Measurements from ENCODE around the gene ZNF212. TPM values are rescaled to one million over a fixed set of nuclear protein-coding genes. Genes with fewer than 3 reads are reported as not detected.

ZNF212 gene
- total and polyA plus RNA-seq, 9 of the 15 experiments (the other 6 are each of a cell fraction or from before 2014, with no cell fraction given) = 1.8 to 21.4 (median 7.2) TPM

DNA sequence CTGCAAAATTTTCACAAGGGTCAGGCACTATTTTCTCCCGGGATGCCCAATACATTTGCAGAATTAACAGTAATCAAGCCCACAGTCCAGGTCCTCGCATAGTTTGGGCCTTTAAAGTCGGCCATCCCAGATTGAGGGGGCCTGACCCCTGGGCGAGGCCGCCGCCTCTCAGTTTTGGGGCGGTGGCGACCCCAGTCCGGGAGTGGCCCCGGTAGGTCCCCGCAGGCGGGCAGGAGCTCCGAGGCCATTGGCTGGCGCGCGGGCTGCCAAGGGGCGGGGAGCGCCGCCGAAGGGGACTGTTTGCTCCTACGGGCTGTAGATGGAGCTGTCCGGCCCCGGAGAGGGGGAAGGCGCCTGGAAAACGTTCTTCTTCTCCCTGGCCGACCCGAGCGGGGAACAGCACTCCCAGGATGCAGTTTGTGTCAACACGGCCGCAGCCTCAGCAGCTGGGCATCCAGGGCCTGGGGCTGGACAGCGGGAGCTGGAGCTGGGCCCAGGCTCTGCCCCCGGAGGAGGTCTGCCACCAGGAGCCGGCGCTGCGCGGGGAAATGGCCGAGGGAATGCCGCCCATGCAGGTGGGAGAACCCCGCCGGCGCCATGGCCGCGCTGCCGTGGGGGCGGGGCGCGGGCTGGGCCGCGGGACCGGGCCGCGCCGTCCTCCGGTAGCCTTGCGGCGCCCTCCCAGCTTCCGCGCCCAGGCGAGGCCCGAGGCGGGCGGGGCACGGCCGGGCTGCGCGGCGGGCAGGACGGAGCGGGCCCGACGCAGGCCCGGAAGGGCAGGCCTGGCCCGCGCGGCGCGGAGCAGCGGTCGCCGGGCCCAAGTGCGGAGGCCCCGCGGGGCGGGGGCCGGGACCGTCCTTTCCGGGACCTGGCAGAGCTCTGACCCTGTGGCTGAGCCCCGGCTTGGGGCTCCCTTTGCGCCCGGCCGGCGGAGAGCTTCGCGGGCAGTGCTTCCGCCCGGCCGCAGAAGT is 44.0 kb upstream of the ZNF212 start, which contains the start of gene ZNF282 (continued):
- TF ChIP-seq, protein P1, sequence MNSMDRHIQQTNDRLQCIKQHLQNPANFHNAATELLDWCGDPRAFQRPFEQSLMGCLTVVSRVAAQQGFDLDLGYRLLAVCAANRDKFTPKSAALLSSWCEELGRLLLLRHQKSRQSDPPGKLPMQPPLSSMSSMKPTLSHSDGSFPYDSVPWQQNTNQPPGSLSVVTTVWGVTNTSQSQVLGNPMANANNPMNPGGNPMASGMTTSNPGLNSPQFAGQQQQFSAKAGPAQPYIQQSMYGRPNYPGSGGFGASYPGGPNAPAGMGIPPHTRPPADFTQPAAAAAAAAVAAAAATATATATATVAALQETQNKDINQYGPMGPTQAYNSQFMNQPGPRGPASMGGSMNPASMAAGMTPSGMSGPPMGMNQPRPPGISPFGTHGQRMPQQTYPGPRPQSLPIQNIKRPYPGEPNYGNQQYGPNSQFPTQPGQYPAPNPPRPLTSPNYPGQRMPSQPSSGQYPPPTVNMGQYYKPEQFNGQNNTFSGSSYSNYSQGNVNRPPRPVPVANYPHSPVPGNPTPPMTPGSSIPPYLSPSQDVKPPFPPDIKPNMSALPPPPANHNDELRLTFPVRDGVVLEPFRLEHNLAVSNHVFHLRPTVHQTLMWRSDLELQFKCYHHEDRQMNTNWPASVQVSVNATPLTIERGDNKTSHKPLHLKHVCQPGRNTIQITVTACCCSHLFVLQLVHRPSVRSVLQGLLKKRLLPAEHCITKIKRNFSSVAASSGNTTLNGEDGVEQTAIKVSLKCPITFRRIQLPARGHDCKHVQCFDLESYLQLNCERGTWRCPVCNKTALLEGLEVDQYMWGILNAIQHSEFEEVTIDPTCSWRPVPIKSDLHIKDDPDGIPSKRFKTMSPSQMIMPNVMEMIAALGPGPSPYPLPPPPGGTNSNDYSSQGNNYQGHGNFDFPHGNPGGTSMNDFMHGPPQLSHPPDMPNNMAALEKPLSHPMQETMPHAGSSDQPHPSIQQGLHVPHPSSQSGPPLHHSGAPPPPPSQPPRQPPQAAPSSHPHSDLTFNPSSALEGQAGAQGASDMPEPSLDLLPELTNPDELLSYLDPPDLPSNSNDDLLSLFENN (IDR thresholded peaks at IDR 0.05; ENCODE audit: low read depth in 2 of 2, low read length in 2 of 2) = 0 out of 4 replicates have a peak, but pooled peaks of 1 of the 2 experiments have one; percentile 61
- TF ChIP-seq OTX1 (CRISPR knock-in tag; IDR thresholded peaks at IDR 0.05) (no peak), MCM7 (IDR thresholded peaks at IDR 0.05) (no peak), ZZZ3 (IDR thresholded peaks at IDR 0.05) (peak; percentile 72; the same call in 1 of the 2 replicates), CREM (IDR thresholded peaks at IDR 0.05; ENCODE audit: low read depth) (peak; percentile 80), ZFPM2 (CRISPR knock-in tag; IDR thresholded peaks at IDR 0.05) (no peak), ZNF224 (CRISPR knock-in tag; IDR thresholded peaks at IDR 0.05) (no peak), GABPA (tag; conservative IDR thresholded peaks at IDR 0.05; ENCODE audit: low read depth) (peak; percentile 64), MTF1 (CRISPR knock-in tag; IDR thresholded peaks at IDR 0.05; ENCODE audit: borderline replicate concordance) (no peak), ZNF212 (CRISPR knock-in tag; IDR thresholded peaks at IDR 0.05) (no peak; the same call in 1 of the 2 replicates), HNRNPUL1 (IDR thresholded peaks at IDR 0.05; ENCODE audit: low read length) (no peak), MCM2 (IDR thresholded peaks at IDR 0.05; ENCODE audit: low read depth) (no peak), FOSL1 (tag; conservative IDR thresholded peaks at IDR 0.05) (0 out of 2 replicates have a peak, but pooled peaks have one; percentile 29), POLR2G (IDR thresholded peaks at IDR 0.05; ENCODE audit: low read depth, low read length) (peak; percentile 98), FOS (IDR thresholded peaks at IDR 0.05; ENCODE audit: extremely low read depth, insufficient read length) (no peak), HNRNPLL (IDR thresholded peaks at IDR 0.05; ENCODE audit: low read depth, low read length, poor library complexity, severe bottlenecking) (no peak), GTF2A2 (tag; IDR thresholded peaks at IDR 0.05) (peak; percentile 75; the same call in 1 of the 2 replicates)
- TF ChIP-seq, protein P2, sequence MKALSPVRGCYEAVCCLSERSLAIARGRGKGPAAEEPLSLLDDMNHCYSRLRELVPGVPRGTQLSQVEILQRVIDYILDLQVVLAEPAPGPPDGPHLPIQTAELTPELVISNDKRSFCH (CRISPR knock-in tag; IDR thresholded peaks at IDR 0.05) = no peak
- TF ChIP-seq, protein P2 (tag; IDR thresholded peaks at IDR 0.05) = peak; percentile 85; the same call in 1 of the 2 replicates
- TF ChIP-seq, protein P3, sequence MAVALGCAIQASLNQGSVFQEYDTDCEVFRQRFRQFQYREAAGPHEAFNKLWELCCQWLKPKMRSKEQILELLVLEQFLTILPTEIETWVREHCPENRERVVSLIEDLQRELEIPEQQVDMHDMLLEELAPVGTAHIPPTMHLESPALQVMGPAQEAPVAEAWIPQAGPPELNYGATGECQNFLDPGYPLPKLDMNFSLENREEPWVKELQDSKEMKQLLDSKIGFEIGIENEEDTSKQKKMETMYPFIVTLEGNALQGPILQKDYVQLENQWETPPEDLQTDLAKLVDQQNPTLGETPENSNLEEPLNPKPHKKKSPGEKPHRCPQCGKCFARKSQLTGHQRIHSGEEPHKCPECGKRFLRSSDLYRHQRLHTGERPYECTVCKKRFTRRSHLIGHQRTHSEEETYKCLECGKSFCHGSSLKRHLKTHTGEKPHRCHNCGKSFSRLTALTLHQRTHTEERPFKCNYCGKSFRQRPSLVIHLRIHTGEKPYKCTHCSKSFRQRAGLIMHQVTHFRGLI (CRISPR knock-in tag; IDR thresholded peaks at IDR 0.05) = no peak

Data from K562 (cell line).